Measurements from ENCODE around the gene LAGE3.

LAGE3 gene

DNA sequence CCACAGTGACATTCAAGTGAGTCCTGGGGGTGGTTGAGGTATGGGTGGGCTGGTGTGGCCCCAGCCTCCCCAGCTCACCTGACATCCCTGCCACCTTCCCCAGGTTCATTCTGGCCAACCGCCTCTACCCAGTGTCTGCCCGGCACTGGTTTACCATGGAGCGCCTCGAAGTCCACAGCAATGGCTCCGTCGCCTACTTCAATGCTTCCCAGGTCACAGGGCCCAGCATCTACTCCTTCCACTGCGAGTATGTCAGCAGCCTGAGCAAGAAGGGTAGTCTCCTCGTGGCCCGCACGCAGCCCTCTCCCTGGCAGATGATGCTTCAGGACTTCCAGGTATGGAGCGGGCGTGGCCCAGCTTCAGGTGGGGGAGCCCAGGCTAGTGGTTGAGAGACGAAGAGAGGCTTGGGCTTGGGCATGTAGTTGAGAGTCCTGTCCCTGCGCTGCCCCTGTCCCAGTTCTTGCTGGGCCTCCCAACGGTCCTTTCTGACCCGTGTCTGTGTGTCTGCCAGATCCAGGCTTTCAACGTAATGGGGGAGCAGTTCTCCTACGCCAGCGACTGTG is 43.8 kb downstream of the LAGE3 start:
- no peak overlapping the region for H3K4me3 ChIP-seq (ENCODE audit: low read depth, low read length)
- TF ChIP-seq, protein P1, sequence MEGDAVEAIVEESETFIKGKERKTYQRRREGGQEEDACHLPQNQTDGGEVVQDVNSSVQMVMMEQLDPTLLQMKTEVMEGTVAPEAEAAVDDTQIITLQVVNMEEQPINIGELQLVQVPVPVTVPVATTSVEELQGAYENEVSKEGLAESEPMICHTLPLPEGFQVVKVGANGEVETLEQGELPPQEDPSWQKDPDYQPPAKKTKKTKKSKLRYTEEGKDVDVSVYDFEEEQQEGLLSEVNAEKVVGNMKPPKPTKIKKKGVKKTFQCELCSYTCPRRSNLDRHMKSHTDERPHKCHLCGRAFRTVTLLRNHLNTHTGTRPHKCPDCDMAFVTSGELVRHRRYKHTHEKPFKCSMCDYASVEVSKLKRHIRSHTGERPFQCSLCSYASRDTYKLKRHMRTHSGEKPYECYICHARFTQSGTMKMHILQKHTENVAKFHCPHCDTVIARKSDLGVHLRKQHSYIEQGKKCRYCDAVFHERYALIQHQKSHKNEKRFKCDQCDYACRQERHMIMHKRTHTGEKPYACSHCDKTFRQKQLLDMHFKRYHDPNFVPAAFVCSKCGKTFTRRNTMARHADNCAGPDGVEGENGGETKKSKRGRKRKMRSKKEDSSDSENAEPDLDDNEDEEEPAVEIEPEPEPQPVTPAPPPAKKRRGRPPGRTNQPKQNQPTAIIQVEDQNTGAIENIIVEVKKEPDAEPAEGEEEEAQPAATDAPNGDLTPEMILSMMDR (IDR thresholded peaks at IDR 0.05; ENCODE audit: insufficient read depth, low read depth, low read length, missing control alignments) = no peak
- no peak for DNase-seq (ENCODE audit: low read depth)

DNA sequence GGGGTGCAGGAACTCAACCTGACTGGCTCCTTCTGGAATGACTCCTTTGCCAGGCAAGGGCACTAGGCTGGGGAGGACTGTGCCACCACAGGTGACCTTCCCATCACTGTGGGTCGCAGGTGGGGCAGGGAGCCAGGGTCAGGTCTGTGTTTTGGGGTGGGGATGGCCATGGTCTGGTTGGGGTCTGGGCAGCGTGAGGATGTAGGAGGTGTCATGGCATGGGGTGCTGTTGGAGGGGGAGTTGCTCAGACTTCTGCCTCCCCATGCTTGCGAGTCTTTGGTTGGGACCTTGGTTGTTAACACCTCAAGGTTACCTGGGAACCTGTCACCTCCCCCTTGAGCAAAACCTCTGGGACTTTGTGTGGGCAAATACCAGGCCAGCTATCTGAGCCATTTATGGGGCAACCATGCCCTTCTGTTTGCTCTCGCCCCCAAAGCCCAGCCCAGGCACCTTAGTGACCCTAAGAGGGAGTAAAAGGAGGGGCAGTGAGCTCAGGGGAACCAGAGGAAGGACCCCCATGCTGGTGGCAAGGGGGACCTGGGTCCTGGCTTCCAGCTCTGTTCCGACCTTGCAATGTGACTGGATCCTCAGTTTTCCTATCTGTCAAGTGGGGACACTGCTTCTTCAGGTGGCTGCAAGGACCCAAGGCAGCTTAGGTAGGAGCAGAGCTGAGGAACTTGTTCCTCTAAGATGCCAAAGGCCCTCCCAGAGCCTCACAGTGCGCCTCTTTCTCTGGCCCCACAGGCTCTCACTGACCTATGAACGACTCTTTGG is 44.5 kb downstream of the LAGE3 start:
- no peak for DNase-seq (ENCODE audit: low read depth)
- TF ChIP-seq, protein P1 (IDR thresholded peaks at IDR 0.05; ENCODE audit: insufficient read depth, low read depth, low read length, missing control alignments) = no peak
- no peak overlapping the region for H3K4me3 ChIP-seq (ENCODE audit: low read depth, low read length)

DNA sequence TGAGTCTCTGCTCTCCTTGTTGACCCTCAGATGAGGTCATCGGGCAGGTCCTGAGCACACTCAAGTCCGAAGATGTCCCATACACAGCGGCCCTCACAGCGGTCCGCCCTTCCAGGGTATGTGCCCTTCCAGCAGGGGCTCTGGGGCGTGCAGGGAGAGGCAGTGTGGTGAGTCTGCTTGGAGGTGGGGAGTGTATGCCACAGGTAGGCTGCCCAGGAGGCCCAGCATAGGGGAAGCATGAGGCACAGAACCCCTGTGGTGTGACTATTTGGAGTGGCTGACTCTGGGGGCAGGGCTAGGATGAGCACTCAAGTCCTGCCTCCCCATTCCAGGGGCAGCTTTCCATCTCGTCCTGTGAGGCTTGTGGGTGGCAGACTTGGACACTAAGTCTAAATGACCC is 45.5 kb downstream of the LAGE3 start:
- TF ChIP-seq, protein P1 (IDR thresholded peaks at IDR 0.05; ENCODE audit: insufficient read depth, low read depth, low read length, missing control alignments) = no peak
- no peak overlapping the region for H3K4me3 ChIP-seq (ENCODE audit: low read depth, low read length)
- DNase-seq (ENCODE audit: low read depth) = no peak

DNA sequence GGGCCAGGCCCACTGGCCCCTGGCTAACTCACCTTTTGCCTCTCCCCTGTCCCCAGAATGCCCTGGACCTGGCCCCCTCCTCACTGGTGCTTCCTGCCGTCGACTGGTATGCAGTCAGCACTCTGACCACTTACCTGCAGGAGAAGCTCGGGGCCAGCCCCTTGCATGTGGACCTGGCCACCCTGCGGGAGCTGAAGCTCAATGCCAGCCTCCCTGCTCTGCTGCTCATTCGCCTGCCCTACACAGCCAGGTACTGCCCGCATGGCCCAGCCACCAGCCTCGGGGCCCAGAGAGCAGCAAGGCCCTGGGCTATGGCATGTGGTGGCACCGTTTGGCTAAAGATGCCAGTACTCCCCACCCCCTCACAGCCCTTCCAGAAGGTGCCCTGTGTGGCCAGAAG is 46.9 kb downstream of the LAGE3 start:
- H3K4me3 ChIP-seq (ENCODE audit: low read depth, low read length) = no peak overlapping the region
- no peak for DNase-seq (ENCODE audit: low read depth)
- TF ChIP-seq, protein P1 (IDR thresholded peaks at IDR 0.05; ENCODE audit: insufficient read depth, low read depth, low read length, missing control alignments) = no peak

DNA sequence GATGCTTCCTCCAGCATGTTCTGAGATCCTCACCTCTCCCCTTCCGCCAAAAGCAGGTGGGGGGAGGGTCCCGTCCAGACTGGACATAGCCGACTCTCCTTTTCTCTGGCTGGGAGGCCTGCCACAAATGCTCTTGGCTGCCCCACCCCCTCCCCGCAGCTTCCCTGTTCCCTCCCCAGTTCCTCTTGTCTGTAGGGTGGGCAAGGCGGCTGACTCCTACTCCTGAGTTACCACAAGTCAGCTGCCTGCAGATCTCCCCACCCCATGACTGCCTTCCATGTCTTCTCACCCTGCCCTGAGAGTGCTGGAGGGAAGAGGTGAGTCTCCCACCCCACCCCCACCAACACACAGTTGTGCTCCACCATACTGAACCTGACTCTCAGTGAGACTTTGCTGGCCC is 47.7 kb downstream of the LAGE3 start:
- DNase-seq (ENCODE audit: low read depth) = no peak
- TF ChIP-seq, protein P1 (IDR thresholded peaks at IDR 0.05; ENCODE audit: insufficient read depth, low read depth, low read length, missing control alignments) = no peak
- no peak overlapping the region for H3K4me3 ChIP-seq (ENCODE audit: low read depth, low read length)

DNA sequence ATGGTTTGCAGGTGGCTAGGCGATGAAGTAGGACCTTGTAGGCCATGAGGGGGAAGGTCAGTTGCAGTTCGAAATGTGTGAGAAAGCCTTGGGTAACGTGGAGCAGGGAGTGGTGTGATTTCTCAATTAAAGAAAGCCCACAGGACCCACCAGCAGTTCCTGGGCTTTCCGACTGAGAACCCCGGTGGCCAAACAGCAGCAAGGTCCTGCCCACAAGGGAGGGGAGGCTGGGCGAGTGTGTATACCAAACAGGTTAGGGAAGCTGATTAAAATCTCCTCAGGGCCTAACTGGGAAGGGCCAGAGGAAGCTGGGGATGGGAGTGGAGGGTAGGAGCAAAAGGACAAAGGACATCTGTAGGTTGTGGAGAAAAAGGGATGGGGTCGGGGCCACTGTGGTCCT is 48.2 kb downstream of the LAGE3 start:
- no peak overlapping the region for H3K4me3 ChIP-seq (ENCODE audit: low read depth, low read length)
- TF ChIP-seq, protein P1 (IDR thresholded peaks at IDR 0.05; ENCODE audit: insufficient read depth, low read depth, low read length, missing control alignments) = no peak
- no peak for DNase-seq (ENCODE audit: low read depth)

Data from GM12865 (cell line).